SKM-1 (cell line): ENCODE data around the gene CDH13.

ENCODE experiments used
- DNase-seq: peaks from one replicate; lab custom pipeline; 2025; ENCODE audit not compliant: unreplicated experiment; lab: John Stamatoyannopoulos, UW

Gene CDH13

DNA sequence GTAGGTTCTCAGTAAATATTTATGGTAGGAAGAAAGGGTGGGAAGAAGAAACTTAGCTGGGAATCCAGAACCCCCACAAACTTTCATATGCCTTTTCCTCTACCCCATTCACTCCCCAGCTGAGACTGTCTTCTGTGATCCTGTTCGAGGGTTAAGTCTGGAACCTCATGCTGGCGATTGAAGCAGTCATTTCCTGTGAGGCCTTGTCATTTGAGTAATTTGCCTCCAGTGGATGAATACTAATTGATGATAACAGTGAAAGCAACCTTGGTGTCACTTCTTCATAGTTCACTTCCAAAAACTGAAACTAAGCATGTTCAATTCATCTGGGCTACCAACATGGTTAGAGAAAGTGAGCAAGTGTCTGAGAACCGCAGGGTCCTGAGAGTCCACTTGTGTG lies 401.2 kb downstream of the CDH13 start:
- no peak for DNase-seq

- no peak for DNase-seq
Observed at GRCh38 chr16:83029467-83029866, 402.7 kb downstream of the CDH13 start.

DNA sequence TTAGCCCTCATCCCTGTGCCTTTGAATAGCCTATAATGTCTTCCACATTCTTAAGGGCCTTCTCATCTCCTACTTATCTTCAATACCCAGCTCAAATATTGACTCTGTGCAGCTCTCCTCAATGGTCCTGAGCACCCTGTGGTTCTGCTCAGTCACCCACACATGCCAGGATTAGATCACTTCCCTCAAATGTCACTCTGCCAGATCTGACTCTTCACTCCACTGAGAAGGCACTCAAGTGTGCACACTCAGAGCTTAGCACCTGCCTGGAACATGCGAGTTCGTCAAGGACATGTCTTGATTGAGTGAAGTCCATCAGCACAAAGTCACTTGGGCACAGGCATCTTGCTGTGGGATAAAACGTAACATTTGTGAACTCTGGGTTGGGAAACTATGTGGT lies 404.8 kb downstream of the CDH13 start:
- DNase-seq, result no peak

DNA sequence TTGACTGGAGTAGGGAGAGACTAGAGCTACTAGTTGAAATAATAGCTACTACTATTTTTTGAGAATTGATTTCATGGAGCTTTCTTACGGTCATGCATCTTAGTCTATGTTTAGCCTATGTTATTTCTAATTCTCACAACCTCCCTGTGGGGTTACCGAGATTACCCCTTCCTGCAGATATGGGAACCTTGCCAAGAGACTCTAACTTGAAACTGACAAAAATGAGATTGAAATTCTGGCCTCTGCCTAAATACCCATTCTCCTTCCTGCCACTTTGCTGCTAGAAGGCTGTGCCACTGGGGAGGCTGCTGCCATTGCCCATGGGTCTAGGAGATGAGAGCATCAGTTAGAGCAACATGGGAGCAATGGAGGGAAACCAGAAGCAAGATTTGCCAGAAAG lies 410.3 kb downstream of the CDH13 start:
- no peak for DNase-seq

- no peak for DNase-seq
Observed at GRCh38 chr16:83037884-83038283, 411.1 kb downstream of the CDH13 start.

DNA sequence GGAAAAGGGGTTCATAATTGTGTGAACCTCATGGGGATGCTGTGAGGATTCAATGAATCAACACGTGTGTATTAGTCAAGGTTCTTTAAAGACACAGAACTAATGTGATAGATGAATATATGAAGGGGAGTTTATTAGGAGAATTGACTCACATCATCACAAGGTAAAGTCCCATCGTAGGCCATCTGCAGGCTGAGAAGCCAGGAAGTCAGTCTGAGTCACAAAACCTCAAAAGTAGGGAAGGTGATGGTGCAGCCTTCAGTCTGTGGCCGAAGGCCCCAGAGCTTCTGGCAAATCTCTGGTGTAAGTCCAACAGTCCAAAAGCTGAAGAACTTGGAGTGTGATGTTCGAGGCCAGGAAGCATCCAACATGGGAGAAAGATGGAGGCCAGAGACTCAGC lies 413.4 kb downstream of the CDH13 start:
- DNase-seq, result no peak

- DNase-seq, result no peak
Observed at GRCh38 chr16:83044589-83044988, 417.8 kb downstream of the CDH13 start.

DNA sequence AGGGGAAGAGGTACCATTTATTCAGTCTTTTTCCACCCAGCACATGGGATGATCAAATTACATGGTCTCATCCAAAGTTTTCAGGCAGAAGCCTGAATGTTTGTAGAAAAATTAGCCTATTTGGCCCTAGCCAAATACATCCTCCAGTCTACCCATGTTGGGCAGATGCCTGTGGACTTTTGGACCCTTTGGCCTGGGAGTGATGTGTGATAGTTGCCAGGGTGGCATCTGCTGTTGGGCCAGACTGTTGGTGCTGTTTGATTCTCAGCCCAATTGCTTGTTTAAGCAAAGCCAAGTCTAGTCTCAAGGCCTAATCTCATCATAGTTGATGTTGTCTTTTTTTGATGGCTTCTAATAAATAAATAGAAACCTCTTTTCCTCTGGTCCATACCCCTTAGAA lies 419.0 kb downstream of the CDH13 start:
- DNase-seq, result no peak

DNA sequence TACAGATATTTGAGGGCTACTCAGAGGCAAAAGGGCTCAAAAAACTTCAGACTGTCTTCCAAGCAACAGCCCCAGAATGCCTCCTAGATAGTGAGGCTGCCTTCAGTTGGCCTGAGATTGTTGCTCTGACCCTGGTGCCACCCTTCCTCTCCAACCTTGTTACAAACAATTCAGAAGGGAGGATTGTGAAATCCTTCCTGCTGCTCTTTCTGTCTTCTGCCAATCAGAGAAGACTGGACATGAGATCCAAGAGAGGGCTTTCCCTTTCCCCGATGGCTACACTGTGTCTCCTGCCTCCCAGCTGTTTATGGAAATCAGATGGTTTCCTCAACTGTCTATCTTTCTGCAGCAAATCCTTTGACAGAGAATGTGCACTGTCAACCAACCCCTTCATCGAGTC lies 419.9 kb downstream of the CDH13 start:
- DNase-seq, result no peak

DNA sequence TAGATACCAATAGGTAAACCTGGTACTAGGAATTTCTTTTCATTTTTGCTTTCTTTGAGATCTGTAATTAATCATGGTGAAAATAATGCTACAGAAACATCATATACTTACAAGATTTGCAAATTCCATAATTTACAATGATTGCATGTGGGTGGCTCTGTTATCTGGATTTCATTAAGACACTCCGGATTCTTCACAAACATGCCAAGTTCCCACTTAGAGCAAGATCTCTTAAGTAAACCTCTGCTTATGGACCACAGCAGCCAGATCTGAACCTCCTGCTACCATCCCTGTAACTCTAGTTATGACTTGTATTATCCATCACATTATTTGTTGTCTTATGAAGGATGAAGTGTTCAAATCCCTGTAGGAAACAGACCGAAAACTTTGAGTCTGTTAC lies 424.7 kb downstream of the CDH13 start:
- no peak for DNase-seq

- no peak for DNase-seq
Observed at GRCh38 chr16:83054283-83054682, 427.5 kb downstream of the CDH13 start.

DNA sequence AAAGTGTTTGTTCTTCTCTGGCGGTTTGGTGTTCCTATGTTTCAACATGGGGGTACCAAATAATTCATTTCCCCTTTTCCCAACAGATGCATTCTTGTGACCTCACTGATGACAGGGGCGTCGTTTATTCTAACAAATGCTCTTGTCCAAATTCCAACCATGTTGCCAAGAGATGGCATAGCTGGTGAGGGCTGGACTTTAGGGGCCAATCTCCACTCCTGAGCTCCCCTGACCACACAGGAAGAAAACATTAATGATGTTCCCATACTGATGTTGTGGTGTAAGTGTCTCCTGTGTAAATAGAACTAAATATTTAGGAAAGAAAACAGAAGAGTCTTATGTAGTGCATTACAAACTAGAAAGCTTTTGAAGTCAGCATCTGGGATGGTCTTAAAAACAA lies 431.6 kb downstream of the CDH13 start:
- DNase-seq, result no peak

DNA sequence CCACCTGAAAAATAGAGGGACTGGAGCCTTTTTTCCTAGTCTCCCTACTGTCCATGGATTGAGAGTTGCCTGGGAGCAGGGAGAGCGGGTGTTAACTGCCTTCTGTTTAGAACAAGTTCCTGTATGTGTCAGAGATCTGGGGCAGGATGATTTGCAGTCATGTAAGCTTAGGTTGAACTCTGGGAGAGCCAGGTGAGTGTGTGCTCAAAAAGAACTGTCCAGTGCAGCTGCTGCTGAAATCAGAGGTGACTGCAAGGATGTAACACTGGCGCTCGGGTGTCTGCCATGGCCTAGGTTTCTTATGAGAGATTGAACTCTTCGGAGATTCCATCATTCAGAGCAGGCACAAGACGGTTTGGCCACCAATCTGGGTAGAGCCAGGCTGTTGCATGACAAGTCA lies 432.5 kb downstream of the CDH13 start:
- DNase-seq, result no peak

- DNase-seq, result no peak
Observed at GRCh38 chr16:83066011-83066410, 439.2 kb downstream of the CDH13 start.

DNA sequence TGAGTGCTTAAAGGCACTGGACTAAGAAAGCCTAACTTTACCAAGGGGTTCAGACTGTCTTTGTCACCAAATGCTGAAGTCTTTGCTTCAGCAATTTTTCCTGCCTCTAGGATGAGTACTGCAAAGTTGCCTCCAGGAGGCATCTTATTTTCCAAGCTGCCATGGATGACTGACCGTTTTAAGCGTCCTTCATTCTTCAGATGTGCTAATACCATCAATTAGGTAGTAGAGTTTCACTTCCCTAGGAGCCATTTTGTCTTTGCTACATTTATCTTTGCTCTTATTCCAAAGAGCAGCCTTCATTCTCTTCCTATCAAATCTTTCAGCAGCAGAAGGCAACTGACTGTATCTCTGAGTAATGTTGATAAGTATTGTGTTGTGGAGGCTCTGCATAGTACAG lies 440.1 kb downstream of the CDH13 start:
- no peak for DNase-seq

DNA sequence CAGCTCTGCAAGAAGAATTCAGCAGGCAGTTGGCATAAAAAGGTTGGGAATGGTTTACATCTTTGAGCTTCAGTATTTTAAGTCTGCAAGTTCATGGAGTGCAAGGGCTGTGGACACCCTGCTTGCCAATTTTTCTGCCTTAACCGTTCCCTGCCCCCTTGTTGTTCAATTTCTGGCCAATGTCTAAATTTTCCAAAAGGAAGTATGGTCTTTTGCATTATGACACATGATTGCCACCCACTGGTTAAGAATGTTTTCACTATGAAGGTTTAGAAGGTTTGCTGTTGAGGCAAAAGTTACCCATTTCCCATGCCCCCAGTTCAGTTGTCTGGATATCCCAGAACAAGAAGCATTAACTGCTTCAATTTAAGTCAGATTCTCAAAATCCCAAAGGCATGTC lies 441.9 kb downstream of the CDH13 start:
- no peak for DNase-seq

DNA sequence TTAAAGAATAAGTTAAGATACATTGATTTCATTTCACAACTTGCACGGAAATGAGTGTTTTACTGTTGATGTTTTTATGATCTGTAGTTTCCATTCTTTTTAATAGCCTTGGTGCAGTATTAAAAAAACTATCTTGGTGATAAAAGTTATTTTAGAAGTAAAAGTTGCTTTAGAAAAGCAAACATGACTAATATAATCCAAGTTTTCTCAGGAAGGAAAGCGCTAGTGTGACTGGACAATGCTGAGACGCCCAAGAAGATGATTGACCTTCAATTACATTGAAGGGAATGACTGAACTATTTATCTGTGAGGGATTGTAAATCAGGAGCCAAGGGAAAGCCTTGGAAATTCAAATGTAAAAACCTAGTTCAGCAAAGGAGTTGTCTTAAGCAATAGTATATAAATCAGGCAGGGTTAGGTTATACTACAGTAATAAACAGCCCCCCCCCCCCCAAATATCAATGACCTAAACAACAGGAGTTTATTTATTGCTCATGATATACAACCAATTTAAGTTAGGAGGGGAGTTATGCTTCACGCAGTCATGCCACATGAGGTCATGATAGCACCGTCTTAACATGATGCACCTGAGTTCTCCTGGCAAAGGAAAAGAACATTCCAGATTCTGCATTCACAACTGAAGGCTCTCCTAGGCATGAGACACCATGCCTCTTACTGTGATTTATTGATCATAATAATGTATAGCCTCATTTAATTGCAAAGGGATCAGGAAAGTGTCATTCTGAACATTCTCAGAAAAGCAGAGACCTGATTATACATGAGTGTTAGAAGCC lies 443.8 kb downstream of the CDH13 start:
- DNase-seq, result no peak

- no peak for DNase-seq
Observed at GRCh38 chr16:83075956-83076355, 449.2 kb downstream of the CDH13 start.

DNA sequence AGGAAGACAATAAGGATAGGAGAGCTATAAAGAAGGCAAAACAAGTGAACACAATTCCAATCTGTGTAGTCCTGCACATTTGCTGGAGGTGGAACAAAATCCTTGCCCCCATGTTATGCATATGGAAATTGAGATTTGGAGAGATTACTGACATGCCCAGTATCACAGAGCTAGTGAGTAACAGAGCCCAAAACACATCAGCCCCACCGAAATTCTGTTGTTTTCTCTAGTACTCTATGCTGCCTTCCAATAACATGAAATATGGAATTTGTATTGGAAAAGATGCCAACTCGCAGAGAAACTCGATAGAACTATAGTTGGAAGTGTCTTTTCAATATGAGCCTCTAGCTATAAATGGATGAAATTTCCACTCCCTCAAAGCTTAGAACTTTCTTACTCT lies 456.6 kb downstream of the CDH13 start:
- no peak for DNase-seq

GRCh38 chr16:83085660-83086059 lies 458.9 kb downstream of the CDH13 start:
- no peak for DNase-seq

GRCh38 chr16:83095941-83096692 lies 469.3 kb downstream of the CDH13 start:
- DNase-seq, result no peak

DNA sequence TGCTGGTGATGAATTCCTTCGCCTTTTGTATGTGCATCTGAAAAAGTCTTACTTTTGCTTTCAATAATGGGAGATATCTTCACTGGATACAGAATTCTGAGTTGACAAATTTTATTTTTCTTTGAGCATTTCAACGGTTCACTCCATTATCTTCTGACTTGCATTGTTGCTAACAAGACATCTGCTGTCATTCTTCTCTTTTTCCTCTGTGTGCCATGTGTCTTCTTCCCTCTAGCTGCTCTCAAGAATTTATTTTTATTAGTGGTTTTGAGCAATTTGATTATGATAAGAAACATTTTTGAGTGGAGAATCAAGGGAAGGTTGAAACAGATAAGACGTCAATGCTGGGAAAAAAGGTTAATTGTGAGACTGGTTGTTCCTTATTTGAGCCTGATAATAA lies 471.8 kb downstream of the CDH13 start:
- no peak for DNase-seq

GRCh38 chr16:83100679-83101078 lies 473.9 kb downstream of the CDH13 start:
- no peak for DNase-seq
